Stimulated activated CD8-positive, alpha-beta memory T cell treated with anti-CD3 and anti-CD28 coated beads, Interleukin-7, amount 100 ng/mL, for 4 hours (primary cell): ENCODE results near the gene HAL.

ENCODE experiments used
- DNase-seq, 2 donors: peaks; one replicate each; pipeline ENCODE4 v3.0.0-alpha.2; 2020; ENCODE audit warnings: low read depth in 2 of 2

Gene HAL, protein sequence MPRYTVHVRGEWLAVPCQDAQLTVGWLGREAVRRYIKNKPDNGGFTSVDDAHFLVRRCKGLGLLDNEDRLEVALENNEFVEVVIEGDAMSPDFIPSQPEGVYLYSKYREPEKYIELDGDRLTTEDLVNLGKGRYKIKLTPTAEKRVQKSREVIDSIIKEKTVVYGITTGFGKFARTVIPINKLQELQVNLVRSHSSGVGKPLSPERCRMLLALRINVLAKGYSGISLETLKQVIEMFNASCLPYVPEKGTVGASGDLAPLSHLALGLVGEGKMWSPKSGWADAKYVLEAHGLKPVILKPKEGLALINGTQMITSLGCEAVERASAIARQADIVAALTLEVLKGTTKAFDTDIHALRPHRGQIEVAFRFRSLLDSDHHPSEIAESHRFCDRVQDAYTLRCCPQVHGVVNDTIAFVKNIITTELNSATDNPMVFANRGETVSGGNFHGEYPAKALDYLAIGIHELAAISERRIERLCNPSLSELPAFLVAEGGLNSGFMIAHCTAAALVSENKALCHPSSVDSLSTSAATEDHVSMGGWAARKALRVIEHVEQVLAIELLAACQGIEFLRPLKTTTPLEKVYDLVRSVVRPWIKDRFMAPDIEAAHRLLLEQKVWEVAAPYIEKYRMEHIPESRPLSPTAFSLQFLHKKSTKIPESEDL

DNA sequence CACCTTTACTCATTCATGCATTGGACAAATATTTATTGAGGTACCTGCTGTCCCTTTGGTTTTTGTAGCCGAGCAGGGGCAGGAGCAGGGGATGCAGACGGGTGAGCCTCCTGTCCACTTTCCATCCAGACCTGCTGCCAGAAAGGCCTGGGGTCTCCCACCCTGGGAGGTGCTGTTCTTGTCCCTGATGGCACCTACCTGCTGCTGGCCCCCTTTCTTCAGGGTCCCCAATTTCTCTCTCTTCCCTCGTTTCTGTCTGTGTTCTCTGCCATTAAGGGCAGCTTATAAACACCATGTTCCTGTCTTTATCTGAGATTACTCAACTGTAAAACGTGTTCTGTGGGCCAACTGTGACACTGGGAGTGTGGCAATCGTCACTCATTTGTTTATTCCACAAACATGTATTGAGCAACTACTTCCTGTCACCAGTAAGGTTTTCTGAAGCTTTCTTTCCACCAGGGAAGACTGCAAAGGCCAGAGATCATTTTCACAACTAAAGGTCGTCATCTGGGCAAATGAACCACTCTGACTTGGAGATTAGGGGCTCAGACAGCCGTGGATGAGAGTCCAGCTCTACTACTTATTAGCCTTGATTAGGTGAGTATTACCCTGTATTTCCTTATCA is at the start of gene HAL:
TSS of gene HAL (minus strand) at position 311 of the 625 bp plus-strand sequence. CDS start 434 bp downstream, outside the sequence.
- no peak for DNase-seq

DNA sequence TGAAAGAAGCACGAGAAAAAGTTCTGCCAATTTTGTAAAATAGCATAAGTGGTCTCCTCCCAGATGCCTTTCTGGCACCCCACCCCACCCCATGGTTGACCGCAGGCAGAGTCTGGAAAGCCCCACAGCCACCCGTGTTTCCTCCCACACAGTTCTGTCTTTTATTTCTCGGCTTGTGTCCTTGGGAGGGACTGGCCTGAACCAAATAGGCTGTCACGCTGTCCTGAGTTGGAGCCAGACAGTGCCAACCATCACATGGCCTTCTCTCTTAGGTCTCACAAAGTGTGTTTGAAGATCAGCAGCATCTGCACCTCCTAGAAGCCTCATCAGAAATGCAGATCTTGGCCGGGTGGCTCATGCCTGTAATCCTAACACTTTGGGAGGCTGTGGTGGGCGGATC is 49.4 kb upstream of the HAL start:
- no peak for DNase-seq

DNA sequence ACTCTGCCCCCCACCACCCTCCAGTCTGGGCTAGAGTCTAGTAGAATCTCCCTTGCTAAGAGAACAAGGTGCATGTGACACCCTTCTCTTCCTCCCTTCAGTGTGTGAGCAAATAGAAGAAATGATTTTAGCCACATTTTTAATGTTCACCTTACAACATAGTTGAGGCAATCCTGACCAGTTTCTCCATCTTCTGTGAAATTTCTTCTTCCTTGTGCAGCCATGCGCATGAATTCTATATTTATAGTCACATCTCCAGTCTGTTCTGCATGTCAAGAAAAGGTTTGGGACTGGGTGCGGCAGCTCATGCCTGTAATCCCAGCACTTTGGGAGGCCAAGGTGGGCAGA is 48.8 kb upstream of the HAL start:
- DNase-seq: no peak

DNA sequence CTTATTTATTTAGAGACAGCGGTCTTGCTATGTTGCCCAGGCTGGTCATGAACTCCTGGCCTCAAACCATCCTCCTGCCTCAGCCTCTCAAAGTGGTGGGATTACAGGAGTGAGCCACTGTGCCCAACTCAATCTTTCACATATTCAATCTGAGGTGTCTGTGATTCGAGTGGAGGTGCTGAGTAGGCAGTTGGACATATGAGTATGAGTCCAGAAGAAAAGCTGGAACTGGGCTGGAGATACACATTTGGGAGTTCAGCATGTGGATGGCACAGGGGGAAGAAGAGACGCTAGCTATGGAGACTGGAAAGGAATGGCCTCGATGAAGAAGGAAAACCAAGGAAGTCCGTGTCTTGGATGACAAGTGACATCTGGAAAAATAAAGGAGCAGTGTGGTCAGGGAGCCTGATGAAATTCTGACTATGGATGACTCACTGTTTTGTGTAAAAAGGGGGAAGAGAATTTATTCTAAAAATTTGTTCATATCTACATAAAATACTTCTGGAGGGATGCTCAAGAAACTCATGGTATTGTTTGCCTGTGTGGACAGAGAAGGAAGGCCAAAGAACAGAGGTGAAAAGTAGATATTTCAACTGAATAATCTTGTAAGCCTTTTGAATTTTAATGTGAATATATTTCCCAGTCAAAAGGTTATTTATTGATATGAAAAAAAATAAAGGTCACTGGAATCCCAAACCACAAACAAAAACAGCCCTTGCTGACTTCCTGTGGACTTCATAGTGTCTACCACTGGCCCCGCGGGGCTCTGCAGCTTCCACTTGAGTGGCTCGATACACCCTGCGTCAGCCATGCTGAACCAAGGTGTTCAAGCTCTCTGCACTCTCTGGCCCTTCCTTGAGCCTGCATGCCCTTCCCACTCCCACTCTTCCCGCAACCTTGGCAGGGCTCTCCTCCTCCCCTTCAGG is 48.1 kb upstream of the HAL start:
- DNase-seq: no peak

DNA sequence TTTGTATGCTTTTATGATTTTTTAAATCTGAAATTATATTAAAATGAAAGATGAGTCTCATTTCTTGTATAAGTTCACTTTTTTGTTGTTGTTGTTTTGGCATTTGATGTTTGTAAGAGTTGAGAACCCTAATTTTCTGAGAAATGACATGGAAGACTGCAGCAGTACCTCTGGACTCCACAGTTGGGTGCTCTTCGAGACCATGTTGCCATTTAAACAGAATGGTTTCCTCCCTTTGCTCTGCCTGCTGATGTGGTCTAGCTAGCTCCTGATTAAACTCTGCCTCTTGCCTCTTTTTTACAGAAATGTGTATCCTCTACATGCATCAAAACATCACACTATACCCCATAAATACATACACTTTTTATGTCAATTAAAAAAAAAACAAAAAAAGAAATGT is 45.0 kb upstream of the HAL start:
- no peak for DNase-seq

DNA sequence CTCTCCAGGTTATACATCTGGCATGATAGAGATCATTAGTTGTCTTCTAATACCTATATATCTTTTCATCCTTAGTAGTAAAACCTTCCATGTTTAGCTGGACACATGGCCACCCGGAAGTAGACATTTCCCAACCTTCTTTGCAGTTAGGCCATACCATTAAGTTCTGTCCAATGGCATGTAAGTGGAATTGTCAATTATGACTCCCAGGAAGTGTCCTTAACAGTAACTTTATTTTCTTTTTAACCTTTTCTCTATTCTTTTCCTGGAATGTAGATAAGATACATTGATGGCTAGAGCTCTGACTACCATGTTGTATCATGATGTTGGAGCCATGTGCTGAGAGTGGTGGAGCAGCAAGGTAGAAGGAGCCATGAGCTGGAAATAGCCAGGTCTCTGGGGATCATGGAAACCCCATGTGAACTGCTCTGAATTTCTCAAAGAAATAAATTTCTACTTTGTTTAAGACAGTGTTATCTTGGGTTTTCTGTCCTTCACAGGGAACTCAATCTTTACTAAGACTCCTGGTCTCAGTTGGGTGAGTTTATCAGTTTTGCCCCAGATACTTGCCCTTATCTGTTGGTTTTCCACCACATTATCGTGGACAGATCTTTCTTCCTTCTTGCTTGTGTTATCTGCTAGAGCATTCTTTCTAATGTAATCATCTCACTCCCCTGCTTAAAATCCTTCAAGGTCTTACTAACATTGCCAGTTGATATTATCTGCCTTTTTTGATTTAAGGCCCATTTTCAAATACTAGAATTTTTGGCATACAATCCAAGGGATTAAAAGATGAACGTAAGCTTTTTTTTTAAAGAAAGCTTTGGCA is 44.4 kb upstream of the HAL start:
- no peak for DNase-seq

DNA sequence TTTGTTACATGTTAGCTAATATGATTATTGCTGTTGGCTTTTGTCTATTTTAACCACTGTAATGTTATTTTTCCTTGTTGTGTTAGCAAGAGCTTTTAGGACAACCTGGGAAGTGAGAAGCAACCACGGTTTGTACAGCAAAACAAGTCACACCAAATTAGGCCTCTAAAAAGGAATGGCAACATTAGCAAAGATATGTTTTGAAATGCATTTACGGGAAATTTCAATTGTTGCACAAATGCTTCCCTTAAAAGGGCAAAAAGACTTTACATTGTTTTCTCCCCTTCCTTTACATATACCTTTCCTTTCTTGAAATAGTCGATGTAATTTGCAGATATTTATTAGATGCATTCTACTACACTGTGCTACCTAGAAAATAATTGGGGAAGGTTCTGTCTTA is 43.4 kb upstream of the HAL start:
- no peak for DNase-seq

DNA sequence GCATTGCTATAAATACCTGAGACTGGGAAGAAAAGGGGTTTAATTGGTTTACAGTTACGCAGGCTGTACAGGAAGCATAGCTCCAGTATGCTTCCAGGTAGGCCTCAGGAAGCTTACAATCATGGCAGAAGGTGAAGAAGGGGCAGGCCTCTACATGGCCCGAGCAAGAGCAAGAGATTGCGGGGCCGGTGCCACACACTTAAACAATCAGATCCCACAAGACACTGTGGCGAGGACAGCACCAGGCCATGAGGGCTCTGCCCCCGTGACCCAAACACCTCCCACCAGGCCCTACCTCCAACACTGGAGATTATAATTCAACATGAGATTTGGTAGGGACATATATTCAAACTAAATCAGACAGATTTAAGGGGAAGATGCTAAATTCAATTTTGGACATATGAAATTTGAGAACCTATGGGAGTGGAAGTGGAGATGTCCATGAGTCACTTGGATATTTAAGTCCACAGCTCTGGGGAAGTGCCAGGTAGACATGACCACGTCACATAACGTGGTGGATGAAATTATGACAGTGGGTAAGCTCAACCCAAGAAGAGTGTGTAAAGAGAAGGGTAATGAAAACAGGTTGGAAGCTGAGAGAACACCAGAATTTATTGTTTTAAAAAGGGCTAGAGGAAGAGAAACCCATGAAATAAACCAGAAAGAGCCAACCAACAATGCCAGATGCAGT is 40.8 kb upstream of the HAL start:
- no peak for DNase-seq

DNA sequence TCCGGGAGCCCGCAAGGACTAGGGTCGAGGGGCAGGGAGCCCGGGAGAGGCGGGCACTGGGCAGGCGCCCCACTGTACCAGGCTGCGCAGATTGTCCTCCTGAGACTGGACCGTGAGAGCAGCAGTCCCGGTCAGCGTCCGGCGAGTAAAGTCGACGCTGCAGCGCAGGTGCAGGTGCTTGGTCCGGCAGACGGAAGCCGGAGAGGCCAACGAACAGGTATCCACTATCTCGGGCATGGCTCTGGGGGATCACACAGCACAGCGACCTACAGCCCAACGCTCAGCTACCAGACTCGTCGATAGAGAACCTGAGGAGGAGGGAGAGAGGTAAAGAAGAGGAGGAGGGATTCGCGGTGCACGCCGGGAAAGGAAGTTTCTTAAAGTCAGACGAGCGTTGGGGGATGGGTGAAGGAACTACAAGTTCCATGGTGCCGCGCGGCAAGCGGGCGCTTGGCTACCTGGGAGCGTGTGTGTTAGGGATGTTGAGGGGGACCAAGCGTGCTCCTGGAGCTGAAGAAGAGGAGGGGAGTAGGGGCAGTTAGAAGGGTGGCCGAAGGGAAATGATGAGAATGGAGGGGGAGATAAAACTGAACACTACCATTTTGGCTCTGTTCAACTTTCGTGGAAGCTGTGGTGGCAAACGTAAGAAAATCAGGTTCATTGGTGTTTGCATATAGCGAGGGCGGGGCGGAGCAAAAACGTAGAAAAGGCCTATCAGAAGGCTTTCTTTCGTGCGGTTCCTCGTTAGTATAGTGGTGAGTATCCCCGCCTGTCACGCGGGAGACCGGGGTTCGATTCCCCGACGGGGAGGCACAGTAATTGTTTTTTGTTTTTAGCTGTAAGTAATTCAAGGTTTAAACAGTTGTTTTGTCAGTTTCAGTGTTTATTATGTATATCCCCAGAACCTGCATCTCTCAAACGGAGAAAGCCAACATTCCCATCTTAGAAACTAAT is 39.4 kb upstream of the HAL start, which contains the start of gene LTA4H:
TSS of gene LTA4H (minus strand) at position 305 of the 954 bp plus-strand sequence. CDS start at position 237, 68 bp downstream.
- peak; percentile 93 to 96 for DNase-seq

DNA sequence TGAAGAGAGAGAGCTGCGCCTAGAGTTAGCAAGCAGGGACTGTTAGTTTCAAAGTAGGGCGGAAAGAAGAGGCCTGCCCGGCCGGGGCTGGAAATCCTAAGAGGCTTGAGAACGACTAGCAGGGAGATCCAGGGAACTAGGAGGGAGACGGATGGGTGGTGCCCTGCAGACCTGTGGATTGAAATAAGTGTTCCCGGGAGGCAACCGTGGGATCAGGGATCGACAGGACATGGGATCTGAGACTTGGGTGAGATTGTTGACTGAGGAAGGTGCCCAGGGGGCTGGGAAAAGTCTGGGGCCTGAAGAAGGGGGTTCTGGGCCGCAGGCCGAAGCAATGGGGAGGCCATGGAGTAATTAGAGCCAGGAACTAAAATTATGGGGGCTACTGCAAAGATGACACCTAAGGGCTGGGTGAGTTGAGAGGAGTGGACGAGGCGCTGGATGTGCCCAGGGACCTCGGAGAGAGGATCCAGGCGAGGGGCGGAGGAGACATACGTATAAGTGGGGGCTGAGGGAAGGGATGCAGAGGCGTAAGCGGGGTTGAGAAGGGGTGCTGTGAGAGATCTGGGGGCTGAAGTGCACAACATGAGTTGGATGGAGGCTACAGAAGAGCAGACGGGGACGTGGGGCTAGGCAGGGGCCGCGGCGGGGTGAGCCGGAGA is 38.6 kb upstream of the HAL start:
- DNase-seq: no peak

DNA sequence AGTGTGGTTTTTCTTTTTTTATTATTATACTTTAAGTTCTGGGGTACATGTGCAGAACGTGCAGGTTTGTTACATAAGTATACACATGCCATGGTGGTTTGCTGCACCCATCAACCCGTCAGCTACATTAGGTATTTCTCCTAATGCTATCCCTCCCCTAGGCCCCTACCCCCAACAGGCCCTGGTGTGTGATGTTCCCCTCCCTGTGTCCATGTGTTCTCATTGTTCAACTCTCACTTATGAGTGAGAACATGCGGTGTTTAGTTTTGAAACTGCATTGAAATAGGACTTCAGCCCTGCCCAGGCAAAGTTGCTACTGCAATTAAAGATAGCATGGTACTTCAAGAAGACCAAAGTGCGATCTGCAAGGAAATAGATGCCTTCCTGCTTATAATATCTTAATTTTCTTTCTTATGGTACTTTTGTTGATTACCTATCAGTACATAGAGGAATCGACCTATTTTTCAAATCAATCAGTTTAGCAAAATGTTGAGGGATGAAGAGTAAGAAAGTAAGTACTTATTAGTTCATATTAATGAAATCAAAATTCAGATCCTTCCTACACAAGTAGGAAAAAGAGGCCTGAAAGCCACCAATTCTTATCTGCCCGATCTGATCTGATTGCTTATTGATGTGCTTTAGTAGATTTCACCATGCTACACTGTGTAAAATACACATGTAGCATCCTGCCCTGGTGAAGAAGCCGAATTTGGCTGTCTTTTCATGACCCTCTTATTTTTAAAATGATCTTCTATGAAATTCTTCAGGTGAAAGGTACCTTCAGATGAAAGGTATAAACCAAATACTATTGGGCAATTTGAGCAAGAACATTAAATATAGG is 37.6 kb upstream of the HAL start:
- DNase-seq: no peak

DNA sequence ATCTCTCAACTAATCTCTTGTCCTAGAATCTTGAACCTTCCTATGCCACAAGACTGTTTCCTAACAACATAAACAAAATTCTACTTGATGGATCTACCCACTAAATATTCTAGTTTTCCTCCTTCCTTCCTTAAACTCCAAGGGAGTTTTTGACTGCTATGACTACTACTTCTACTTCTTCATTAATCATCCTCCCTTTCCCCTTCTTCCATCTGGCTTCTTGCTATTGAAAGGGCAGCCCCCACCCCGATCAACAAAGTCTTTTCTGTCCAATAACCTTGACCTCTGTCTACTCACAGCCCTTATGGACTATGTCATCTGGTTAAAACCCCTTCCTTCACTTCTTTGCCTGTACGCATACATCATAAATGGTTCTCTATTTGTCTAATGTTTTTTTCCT is 33.7 kb upstream of the HAL start:
- DNase-seq: no peak

DNA sequence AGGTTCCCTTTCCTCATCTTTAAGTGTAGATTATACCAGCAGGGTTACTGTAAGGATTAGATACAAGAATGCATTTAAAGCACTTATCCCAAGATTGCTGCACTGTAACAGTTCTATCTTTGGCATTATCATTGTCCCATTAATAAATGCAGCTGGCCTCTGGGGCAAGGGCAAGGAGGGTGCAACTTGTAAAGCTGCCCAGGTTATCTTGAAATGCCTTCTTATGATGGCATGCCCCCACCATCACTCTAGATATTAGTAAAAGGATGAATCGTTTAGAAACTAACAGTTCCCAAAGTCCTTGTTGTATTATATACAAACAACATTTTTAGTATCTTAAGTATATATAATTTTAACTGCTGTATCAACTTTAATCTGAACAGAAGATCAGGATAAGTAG is 32.4 kb upstream of the HAL start:
- no peak for DNase-seq

DNA sequence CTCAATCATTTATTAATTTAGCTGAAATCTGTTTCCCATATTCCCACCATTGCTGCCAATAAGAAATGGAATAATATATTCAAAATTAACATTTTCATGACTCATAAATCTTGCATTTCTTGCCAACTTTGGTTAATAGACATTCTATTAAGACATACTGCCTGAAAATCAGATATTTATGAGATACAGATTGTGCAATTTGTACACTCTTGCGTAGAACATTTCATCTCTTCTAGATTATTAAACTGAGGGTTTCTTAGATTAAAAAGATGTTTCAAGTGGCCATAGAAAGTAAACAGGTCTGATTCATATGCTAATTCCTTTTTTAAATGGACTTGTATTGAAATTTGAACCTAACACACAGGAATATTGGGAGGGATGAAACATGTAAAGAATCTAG is 30.2 kb upstream of the HAL start:
- DNase-seq: no peak

DNA sequence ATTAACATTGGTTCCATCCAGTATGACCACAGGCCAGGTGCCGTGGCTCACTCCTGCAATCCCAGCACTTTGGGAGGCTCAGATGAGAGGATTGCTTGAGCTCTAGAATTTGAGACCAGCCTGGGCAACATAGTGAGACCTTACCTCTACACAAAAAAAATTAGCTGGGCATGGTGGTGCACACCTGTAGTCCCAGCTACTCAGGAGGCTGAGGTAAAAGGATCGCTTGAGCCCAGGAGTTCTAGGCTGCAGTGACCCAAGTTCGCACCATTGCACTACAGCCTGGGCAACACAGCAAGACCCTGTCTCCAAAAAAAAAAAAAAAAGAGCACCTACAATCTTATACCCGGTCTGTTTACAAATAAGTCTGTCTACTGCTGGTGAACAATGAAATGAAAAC is 29.4 kb upstream of the HAL start:
- no peak for DNase-seq

DNA sequence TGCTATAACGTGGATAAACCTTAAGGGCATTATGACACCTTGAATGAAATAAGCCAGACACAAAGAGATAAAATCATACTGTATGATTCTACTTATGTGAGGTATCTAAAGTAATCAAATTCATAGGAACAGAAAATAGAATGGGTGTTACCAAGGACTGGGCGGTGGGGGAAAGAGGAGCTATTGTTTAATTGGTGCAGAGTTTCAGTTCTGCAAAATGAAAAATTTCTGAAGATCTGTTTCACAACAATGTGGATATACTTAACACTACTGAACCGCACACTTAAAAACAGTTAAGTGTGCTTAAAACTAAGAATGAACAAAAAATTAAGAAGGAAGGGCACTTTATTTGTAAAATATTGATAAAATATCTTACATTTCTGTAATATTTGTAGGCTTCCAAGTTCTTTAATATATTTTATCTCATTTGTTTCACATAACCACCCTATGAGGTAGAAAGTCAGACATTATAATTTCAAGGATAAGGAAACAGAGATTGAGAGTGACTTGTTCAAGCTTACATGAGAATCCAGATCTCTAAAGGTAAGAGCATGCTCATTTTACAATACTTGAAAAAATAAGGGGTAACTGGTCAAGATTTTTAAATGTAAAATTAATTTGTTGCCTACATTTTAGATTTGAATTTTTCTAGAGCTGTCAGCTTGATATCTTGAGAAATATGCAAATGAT is 24.3 kb upstream of the HAL start:
- no peak for DNase-seq

DNA sequence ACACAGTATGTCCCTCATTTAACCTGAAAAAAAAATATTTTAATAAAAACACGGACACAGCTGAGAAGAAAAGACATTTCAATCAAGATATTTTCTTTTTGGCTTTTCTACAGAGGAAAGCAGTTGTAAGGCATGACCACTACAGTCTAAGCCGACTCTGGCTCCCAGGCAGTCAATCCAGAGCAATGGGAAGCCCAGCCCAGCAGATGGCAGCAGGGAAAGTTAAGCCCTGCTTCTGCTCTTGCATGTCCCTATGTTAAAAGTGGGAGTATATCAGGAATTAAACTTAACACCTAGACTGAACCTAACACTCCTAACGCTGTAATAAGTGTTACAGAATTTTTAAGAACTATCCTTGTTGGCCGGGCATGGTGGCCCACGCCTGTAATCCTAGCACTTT is 19.5 kb upstream of the HAL start:
- DNase-seq: no peak
